PFSK-1 (cell line): Measurements from ENCODE around the gene ZFAND3.

ENCODE experiments used
- SIN3A ChIP-seq: IDR thresholded peaks from 2 replicates; pipeline ENCODE4 v1.6.1; 2012; ENCODE audit warnings: mild to moderate bottlenecking, low read length, moderate library complexity, borderline replicate concordance; ENCODE audit not compliant: insufficient read depth
- TAF1 ChIP-seq: IDR thresholded peaks from 2 replicates; pipeline ENCODE4 v1.6.1; 2012; ENCODE audit warnings: low read length, control low read depth, borderline replicate concordance; ENCODE audit not compliant: insufficient read depth
- TF ChIP-seq, protein P1 (sequence below), 2 experiments: IDR thresholded peaks; 2 replicates each; pipeline versions ENCODE4 v1.6.1 to v1.8.0; 2011 to 2012; ENCODE audit warnings: low read depth in 2 of 2, low read length in 2 of 2, control low read depth in 1 of 2, inconsistent platforms in 1 of 2, mild to moderate bottlenecking in 1 of 2, moderate library complexity in 1 of 2; ENCODE audit not compliant: insufficient read depth in 1 of 2

DNA sequence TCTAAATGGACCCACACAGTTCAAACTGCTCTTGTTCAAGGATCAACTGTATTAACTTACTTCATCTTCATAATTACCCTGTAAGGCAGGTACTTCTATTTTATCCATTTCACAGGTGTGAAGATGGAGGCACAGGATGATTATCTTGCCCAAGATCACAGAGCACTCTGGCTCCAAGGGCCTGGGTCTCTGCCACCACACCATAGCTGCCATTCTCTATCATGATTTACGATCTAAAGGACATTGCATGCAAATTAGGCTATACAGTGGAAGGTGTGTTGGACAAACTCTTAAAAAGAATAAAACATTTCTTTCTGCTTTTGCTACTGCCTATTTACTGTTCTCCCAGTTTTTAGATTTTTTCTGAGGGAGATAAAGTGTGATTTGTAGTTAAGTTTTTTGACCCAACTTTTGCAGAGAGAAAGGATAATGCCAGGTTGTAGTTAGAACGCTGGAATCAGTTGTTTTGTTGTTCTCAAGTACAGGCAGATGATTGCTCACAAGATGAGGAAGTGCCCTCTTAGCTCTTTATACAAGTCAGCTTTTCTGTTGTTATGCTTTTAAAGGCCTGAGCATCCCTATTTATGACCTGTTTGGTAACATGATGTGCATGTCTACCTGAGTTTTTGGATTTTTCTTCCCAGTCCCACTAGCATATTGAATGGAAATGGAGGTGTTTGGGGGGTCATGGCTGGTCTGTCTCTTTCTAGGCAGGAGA is 247.9 kb downstream of the ZFAND3 start:
- TF ChIP-seq SIN3A (no peak), TAF1 (no peak)
- TF ChIP-seq, protein P1, sequence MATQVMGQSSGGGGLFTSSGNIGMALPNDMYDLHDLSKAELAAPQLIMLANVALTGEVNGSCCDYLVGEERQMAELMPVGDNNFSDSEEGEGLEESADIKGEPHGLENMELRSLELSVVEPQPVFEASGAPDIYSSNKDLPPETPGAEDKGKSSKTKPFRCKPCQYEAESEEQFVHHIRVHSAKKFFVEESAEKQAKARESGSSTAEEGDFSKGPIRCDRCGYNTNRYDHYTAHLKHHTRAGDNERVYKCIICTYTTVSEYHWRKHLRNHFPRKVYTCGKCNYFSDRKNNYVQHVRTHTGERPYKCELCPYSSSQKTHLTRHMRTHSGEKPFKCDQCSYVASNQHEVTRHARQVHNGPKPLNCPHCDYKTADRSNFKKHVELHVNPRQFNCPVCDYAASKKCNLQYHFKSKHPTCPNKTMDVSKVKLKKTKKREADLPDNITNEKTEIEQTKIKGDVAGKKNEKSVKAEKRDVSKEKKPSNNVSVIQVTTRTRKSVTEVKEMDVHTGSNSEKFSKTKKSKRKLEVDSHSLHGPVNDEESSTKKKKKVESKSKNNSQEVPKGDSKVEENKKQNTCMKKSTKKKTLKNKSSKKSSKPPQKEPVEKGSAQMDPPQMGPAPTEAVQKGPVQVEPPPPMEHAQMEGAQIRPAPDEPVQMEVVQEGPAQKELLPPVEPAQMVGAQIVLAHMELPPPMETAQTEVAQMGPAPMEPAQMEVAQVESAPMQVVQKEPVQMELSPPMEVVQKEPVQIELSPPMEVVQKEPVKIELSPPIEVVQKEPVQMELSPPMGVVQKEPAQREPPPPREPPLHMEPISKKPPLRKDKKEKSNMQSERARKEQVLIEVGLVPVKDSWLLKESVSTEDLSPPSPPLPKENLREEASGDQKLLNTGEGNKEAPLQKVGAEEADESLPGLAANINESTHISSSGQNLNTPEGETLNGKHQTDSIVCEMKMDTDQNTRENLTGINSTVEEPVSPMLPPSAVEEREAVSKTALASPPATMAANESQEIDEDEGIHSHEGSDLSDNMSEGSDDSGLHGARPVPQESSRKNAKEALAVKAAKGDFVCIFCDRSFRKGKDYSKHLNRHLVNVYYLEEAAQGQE (IDR thresholded peaks at IDR 0.05; ENCODE audit: insufficient read depth in 1 of 2, low read depth in 2 of 2, low read length in 2 of 2): no peak
